GM18909 (cell line): ENCODE measurements around the gene HDGFL2.
A peak's percentile ranks its signal among the peaks of the same experiment; 100 is the strongest.

Source experiments
- ATAC-seq: cut with Tn5 transposase; IDR thresholded peaks from one replicate; pipeline ENCODE4 v1.9.1; 2021; ENCODE audit warnings: mild to moderate bottlenecking; ENCODE audit not compliant: unreplicated experiment, poor library complexity

The HDGFL2 gene

DNA sequence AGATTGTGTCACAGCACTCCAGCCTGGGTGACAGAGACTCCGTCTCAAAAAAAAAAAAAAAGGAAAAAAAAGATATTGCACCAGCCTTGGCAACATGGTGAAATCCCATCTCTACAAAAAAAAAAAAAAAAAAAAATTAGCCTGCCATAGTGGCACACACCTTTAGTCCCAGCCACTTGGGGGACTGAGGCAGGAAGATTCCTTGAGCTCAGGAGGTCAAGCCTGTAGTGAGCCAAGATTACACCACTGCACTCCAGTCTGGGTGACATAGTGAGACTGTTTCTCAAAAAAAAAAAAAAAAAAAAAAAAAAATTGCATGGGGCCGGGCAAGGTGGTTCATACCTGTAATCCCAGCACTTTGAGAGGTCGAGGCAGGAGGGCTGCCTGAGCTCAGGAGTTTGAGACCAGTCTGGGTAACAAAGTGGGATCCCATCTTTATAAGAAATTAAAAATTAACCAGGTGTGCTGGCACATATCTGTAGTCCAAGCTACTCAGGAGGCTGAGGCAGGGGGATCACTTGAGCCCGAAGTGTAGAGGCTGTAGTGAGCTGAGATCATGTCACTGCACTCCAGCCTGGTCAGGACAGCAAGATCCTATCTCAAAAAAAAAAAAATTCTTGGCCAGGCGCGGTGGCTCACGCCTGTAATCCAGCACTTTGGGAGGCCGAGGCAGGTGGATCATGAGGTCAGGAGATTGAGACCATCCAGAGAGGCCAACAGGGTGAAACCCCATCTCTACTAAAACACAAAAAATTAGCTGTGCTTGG lies 7.1 kb upstream of the HDGFL2 start:
- ATAC-seq = no peak

DNA sequence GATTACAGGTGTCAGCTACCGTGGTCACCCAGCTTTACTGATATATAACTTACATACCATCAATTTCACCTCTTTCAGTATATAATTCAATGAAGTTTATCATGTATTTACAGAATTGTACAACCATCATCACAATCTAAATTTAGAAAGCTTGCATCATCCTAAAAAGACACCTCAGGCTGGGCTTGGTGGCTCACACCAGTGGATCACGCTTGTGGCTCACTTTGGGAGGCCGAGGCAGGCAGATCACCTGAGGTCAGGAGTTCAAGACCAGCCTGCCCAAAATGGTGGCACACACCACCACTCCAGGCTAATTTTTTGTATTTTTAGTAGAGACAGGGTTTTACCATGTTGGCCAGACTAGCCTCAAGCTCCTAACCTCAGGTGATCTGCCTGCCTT lies 4.3 kb upstream of the HDGFL2 start:
- ATAC-seq = no peak

DNA sequence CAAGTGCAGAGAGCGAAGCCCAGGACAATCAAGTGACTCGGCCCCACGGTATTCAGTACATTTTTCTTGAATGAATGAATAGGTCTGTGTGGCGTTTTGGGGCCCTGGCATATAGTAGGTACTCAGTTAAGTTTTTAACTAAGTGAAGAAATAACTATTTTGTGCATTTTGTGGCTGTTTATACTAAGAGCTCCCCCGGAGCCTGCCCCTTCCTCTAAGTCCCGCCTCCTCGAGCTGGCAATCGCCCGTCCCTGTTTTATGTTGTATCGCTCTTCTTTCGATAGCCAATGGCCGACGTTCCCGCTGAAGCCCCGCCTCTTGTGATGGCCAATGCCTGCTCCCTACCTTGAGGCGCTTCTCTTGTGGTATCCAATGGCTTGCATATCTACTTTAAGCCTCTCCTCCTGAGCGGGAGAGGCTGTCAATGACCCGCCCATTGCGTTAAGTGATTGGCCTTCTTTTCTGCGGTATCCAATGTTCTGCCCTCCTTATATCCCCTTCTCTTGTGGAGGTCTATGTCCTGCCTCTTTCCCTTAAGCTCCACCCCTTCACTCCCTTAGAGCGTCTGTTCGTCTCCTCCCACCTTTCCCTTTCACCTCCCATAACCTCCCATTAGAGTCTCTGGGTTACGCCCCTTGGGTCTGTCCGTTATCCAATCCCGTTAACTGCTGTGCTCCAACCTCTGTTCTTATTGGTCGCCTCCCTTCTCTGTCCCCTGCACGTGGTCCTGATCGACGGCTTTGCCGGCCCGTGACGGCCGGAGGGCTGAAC lies 509 bp upstream of the HDGFL2 start:
- ATAC-seq = peak; percentile 84

DNA sequence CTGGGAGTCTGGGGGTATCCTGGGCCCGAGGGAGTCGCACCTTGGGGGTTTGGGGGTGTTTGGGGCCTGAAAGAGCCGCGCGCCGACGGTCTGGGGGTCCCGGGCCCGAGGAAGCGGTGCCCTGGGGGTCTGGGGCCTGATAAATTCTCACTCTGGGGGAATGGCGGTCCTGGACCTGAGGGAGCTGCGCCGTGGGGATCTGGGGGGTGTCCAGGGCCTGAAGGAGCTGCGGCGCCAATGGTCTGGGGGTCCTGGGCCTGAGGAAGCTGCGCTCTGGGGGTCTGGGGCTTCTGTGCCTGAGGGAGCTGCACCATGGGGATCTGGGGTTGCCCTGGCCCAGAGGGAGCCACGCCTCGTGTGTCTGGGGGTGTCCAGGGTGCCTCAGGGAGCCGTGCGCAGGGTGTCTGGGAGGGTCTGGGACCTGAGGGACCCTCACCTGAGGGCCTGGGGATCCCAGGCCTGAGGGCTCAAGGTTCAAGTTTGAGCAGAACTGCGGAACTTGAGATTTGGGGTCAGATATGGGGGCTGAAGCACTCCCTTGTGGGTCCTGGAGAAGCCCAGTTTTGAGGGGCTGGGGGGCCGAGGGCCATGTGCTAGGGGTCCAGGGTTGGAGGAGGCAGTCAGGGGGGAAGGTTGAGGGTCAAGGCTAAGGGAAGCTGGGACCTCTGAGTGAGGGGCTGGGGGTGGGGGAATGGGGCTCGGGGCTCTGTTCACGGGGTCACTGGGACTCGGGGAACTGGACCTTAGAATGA lies 1.1 kb downstream of the HDGFL2 start:
- no peak for ATAC-seq

DNA sequence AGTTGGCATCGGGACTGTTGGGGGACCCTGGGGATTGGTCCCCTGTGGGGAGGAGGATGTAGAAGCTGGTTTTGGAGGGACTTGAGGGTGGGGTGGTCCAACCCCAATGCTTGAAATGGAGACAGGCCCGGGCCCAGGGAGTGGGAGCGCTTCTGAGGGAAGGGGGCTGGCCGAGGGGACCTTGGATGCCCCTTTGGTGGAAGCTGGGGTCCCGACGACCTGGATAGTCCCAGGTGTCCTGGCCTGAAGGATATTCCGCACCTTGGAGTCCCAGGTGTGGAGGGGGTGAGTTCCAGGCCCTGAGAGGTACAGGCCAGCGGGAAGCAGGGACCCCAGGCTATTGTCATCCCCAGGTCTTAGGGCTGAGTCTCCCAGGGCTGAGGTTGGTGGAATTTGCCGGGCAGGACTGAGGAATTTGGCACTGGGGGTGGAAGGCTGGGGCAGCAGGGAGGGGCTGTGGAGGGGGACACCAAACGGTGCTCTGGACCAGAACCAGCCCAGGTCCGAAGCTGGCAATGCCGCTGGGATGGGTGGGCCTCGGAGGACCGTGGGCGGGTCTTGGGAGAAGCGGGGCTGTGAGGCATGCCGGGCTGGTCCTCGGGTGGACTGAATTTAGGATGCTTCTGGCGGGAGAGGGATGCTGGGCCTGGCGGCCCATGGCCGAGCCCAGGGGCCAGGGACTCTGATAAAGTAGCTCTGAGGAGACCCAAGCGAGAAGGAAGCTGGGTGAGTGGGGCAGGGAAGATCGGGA lies 1.8 kb downstream of the HDGFL2 start:
- no peak for ATAC-seq

- ATAC-seq = no peak
Measured at GRCh38 chr19:4474514-4475022, 2.5 kb downstream of the HDGFL2 start.

DNA sequence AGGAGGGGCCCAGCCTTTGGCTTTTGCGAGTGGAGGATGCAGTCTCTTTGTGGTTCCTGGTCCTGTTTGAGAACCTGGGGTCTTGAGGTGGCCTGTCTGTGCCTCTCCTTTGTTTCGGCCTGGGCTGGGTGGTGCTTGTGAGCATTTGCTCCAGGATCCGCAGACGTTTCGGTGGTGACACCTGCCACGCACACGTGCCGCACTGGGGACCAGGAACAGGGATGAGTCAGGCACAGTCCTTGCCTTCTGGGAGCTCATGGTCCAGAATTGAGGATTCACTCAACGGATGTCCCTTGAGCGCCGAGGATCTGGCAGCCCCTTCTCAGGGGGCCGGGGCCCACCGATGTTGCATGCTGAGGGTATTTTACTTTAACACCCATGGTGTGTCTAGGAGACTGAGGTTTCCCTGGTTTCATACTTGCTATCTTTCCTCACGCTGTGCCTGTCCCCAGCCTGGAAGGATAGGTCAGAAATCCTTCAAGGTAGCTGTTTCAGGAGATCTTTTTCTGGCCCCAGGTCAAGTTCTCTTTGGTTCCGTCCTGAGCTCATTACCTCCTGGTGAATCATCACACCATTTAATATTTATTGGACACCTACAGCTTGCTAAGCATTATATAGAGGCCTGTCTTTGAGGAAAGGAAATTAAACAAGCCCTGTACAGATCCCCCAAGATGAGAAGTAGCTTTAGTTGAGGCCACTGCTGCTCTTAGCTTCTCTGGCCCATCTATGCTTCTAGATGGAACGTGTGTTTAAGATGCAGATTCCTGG lies 5.1 kb downstream of the HDGFL2 start:
- ATAC-seq = no peak

- no peak for ATAC-seq
Measured at GRCh38 chr19:4482721-4483364, 10.7 kb downstream of the HDGFL2 start.

GRCh38 chr19:4483385-4483784 lies 11.3 kb downstream of the HDGFL2 start:
- no peak for ATAC-seq

- no peak for ATAC-seq
Measured at GRCh38 chr19:4487572-4487971, 15.5 kb downstream of the HDGFL2 start.

DNA sequence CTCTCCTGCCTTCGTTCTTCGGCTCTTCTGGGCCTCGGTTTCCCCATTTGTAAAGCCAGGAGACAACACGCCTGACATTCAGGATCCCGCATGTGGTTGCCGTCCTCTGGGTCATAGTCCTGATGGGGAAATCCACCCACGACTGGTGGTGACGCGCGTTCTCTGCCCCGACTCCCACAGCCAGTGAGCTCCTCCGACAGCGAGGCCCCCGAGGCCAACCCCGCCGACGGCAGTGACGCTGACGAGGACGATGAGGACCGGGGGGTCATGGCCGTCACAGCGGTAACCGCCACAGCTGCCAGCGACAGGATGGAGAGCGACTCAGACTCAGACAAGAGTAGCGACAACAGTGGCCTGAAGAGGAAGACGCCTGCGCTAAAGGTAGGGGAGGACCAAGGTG lies 16.4 kb downstream of the HDGFL2 start:
- no peak for ATAC-seq

DNA sequence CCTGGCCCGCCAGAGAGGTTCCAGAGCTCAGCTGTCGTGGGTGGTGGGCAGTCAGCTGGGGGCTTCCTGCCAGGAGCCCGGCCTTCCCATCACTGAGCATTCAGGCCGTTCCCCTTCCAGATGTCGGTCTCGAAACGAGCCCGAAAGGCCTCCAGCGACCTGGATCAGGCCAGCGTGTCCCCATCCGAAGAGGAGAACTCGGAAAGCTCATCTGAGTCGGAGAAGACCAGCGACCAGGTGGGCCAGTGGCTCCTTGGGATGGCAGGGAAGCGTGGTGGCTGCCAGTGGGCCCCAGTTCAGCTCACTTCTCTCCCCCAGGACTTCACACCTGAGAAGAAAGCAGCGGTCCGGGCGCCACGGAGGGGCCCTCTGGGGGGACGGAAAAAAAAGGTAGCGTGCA lies 19.3 kb downstream of the HDGFL2 start:
- ATAC-seq = no peak

DNA sequence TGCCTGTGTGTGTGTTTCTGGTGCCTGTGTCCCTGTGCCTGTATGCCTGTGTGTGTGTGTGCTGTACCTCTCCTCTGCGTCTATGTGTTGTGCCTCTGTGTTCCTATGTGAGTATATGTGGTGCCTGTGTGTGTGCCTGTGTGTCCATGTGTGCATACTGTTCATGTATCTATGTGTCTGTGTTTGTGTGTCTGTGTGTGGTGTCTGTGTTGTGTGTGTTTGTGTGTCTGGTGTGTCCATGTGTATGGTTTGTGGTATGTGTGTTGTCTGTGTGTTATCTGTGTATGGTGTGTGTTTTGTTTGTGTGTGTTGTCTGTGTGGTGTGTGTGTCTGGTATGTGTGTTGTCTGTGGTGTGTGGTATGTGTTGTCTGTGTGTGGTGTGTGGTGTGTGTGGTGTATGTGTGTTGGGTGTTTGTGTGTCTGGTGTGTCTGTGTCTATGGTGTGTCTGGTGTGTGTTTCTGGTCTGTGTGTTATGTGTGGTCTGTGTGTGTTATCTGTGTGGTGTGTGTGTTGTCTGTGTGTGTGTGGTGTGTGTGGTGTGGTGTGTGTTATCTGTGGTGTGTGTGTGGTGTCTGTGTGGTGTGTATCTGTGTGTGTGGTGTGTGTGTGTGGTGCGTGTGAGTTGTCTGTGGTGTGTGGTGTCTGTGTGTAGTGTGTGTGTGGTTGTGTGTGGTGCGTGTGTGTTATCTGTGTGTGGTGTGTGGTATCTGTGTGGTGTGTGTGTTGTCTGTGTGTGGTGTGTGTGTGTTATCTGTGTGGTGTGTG lies 20.4 kb downstream of the HDGFL2 start:
- ATAC-seq = no peak

DNA sequence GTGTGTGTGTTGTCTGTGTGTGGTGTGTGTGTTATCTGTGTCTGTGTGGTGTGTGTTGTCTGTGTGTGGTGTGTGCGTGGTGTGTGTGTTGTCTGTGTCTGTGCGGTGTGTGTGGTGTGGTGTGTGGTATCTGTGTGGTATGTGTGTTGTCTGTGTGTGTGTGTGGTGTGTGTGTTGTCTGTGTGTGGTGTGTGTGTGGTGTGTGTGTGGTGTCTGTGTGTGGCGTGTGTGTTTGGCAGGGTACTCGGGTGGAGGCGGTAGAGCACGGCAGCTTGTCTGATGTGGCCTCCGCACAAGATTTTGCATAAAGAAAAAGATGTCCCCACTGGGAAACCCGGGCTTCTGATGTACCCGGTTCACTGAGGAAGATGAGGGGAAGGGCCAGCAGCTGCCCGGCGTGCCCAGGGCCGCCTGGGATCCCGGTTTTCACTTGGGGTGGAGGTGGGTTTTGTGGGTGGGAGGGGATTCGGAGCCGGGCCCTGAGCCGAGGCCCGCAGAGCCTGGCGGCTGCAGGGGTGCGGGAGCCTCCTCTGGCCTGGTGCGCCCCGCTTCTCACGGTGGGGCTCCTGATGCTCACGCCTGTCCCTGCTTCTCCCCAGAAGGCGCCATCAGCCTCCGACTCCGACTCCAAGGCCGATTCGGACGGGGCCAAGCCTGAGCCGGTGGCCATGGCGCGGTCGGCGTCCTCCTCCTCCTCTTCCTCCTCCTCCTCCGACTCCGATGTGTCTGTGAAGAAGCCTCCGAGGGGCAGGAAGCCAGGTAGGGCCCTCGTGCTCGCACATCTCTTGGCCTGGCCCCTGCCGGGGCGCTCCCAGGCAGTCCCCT lies 21.2 kb downstream of the HDGFL2 start:
- ATAC-seq = no peak

GRCh38 chr19:4493929-4494690 lies 22.0 kb downstream of the HDGFL2 start:
- no peak for ATAC-seq

DNA sequence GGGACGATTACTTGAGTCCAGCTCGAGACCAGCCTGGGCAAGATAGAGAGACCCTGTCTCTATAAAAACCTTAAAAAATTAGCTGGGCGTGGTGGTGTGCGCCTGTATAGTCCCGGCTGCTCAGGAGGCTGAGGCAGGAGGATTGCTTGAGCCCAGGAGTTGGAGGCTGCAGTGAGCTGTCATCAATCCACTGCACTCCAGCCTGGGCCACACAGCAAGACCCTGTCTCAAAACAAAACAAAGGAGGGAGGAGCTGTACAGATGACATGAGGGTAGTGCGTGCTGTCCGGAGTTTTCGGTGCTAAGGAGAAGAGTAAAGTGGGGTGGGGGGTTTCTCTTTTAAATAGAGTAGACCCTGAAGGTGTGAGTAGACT lies 22.6 kb downstream of the HDGFL2 start:
- no peak for ATAC-seq

GRCh38 chr19:4495471-4495870 lies 23.4 kb downstream of the HDGFL2 start:
- no peak for ATAC-seq
